NCI-H1417 (cell line): ENCODE results near the gene DMXL1.

Source experiments
- DNase-seq, 3 experiments: peaks; one replicate each; lab custom pipeline; 2025; lab: John Stamatoyannopoulos, UW

DMXL1 gene

GRCh38 chr5:119270960-119271757 is 200.3 kb downstream of the DMXL1 start:
- DNase-seq = no peak

GRCh38 chr5:119271758-119272730 is 201.2 kb downstream of the DMXL1 start:
- no peak for DNase-seq

- DNase-seq = no peak
Measured at GRCh38 chr5:119273391-119273839, 202.5 kb downstream of the DMXL1 start.

DNA sequence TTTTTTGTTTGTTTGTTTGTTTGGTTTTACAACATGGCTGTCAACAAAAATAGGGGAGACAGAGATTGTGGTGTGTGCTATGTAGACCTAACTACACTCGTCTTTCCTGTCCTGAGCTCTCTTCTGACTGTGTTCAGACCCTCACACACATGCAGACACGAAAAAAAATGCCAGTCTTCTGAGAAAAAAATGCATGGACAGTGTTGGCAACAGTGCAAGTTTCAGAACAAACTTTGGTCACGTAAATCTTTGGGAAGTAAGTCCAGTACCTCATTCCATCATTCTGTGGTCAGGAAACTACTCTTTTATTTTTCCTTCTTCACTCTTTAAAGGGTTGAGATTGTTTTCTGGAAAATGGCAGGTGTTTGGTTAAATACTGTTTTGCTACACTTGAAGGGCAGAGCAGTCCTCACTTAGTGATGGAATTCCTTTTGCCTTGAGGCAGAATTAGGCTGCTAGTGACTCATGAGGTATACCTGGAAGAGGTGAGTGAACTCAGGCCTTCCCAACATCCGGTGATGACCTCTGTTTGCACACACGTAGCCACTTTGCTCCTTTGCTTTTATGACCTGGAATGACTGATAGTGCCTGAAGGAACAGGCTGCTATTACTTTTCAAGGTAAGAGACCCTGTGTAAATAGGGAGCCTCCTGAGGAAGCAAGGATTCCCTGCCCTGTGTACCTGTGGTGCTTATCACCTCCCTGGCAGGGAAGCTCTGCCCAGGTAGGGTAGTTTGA is 203.3 kb downstream of the DMXL1 start:
- no peak for DNase-seq

DNA sequence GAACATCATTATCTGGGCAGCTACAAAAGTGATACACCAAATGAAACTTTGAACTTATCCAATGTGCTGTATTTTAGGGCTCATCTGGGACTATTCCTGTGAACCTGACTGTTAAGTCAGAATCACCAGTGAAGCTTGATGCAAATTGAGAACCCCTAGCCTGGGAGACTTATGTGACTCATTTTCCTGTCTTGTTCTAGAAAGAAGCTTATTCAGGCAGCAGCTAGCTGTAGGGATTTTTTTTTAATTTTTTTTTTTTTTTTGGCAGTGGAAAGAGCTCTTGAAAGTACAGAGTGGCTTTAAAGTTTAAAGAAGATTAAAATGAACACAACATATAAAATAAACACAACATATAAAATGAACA is 203.9 kb downstream of the DMXL1 start:
- no peak for DNase-seq

GRCh38 chr5:119275146-119275545 is 204.3 kb downstream of the DMXL1 start:
- no peak for DNase-seq

- no peak for DNase-seq
Measured at GRCh38 chr5:119275601-119276173, 204.8 kb downstream of the DMXL1 start.

DNA sequence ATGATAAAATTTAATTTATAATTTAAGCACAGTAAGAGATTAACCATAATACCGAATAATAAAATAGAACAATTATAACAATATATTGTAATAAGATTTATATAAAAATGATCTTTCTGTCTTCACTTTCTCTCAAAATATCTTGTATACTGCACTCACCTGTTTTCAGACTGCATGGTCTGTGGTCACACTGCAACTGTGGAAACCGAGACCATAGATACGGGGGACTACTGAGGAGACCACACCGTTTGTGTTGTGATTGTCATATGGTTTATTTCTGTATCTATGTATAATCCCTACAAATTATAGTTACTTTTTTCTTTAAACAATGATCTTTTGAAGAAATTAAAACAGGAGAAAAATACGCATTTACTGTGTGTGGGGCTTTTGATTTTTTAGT is 206.1 kb downstream of the DMXL1 start:
- no peak for DNase-seq

- DNase-seq = no peak
Measured at GRCh38 chr5:119279093-119279492, 208.2 kb downstream of the DMXL1 start.

GRCh38 chr5:119280380-119280779 is 209.5 kb downstream of the DMXL1 start:
- no peak for DNase-seq

DNA sequence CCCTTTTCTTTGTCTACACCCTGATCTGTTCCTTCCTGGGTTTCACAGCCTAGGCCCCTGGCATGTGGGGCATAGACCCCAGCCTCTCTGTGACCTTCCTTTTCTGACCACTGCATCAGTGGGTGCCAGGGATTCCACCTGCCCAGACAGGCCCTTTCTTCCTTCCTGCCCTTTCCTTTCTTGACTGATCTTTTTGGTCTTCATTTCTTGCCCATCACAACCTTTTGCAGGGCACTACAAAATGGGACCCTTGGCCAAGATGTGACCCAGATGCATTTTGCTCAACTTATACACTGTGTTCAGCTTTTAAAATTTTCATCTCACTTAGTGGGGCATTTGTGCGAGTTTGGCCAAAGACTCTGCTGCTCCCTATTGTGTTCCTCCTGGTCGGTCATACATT is 211.7 kb downstream of the DMXL1 start:
- DNase-seq = no peak

DNA sequence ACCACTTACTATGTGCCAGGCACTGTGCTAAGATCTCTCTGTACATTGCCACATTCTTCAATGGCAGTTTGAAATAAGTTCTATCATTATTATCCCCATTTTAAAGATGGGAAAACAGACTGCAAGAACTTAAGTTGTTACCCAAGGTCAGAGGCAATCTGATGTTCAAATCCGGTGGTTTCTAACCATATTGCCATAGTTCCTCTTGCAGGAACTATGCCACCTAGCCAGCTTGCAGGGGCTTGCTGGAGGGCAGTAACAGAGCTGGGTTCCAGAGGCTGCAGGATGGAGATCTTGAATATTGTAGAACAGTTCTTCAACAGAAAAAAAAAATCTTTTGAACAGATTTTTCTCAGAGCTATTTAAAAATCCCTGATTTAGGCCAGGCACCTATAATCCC is 213.1 kb downstream of the DMXL1 start:
- DNase-seq = no peak

DNA sequence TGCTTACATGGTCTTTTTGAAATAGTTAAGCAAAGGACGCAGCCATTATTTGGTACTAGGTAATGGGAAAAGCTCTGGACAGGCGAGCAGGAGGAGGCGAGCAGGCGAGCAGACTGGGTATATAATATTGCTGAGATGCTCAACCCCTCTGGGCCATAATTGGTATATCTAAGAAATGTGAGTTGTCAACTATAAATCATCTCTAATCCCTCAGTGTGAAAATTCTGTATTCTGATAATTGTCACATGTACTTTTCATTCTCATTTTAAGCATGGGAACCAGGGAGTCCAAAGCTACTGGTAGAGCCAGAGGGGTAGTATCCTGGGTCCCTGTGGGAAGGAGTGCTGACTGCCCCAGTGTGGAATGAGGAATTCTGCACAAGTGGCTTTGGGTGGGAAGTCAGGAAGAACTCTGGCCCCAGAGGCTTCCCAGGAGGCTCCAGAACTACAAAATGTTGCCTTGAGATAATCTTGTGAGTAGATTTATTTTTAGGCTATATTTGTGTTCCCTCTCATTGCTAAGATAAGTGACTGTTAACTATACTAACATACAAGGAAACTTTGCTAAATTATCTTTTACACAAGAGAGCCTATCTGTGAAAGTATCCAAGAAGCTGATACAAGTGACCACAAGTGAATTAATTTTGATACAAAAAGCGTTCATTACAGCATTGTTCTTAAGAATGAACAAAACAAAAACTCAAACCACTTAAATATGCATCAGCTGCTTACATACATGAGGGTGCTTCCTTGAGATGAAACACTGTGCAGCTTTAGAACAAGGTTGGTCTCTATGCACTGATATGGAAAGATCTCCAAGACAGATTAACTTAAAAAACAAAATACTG is 214.4 kb downstream of the DMXL1 start:
- no peak for DNase-seq

GRCh38 chr5:119286511-119287488 is 215.9 kb downstream of the DMXL1 start:
- no peak for DNase-seq

DNA sequence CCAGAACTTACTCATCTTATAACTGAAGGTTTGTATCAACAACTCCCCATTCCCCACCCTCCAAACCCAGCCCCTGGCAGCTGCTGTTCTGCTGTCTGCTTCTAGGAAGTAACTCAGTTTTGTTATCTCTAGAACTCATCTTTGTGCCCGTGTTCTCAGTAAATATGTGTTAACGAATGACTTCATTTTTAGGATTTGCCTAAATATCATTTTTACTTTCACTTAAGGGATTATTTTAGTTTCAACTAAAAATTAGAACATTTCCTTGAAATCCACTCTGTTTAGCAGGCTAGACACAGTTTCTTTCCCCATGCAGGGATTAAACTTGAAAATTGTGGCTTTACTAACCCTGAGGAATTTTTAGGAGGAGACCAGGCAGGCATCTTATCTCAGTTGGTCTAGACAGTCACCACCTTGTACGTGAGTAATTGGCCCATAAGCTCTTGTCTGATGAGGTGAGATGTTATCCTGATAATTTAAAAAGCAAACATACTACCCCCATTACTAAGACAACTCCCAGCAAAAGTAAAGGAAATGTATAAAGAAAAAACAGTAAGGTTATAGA is 216.7 kb downstream of the DMXL1 start:
- no peak for DNase-seq

- peak in 1 of 3 experiments; percentile 4 for DNase-seq
Measured at GRCh38 chr5:119288379-119289033, 217.6 kb downstream of the DMXL1 start.

DNA sequence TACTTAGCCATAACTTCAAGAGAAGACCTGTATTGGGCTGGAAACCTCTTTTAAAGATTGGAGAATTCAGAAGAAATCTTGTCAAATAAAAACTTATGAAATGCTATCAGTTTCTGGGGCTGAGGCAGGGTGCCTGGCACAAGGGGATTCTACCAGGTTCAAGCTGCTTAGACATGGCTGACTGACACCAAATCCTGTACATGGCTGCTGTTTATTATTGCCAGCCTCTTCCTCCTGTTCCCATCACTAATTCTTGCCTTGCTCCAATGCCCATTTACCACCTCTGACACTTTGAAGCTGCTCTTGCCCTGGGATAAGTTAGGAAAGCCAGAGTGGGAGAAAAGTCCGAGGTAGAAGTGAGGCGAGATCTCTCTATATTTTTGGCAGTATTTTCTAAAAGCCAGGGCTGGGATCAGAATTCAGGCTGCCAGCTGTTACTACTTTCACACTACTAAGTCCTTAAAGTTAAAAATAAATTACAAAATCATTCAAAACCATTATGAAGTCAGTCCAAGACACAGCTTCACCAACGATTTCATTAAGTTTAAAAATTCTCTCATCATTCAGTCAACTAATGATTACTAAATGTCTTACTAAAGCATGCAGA is 218.7 kb downstream of the DMXL1 start:
- DNase-seq = no peak

- DNase-seq = peak in 1 of 3 experiments; percentile 8
Measured at GRCh38 chr5:119290161-119290569, 219.3 kb downstream of the DMXL1 start.
